DND-41 (cell line): ENCODE measurements around the gene EPAS1.

Experiments used
- CTCF ChIP-seq: IDR thresholded peaks from 2 replicates; pipeline ENCODE4 v1.5.1; 2012; ENCODE audit warnings: borderline replicate concordance, low read length, moderate library complexity, mild to moderate bottlenecking; ENCODE audit not compliant: poor library complexity, severe bottlenecking; ENCODE audit errors: extremely low read depth
- EZH2 ChIP-seq: IDR thresholded peaks from 3 replicates; pipeline ENCODE4 v1.6.1; 2012; ENCODE audit warnings: borderline replicate concordance, low read depth, mild to moderate bottlenecking, moderate library complexity, low read length, inconsistent platforms; ENCODE audit not compliant: severe bottlenecking

GRCh38 chr2:46335391-46336282 lies 38.4 kb downstream of the EPAS1 start:
- TF ChIP-seq CTCF (no peak), EZH2 (no peak)
